AG04449 (cell line): ENCODE data around the gene FAM216A.

Experiments
- CTCF ChIA-PET: fragments of 350-600 bp; formaldehyde crosslinking; extraction: SDS; loops from one replicate; lab custom pipeline; 2021; ENCODE audit warnings: antibody characterized with exemption; lab: Yijun Ruan, JAX
- POLR2A ChIA-PET: fragments of 400-600, 350-600 bp; formaldehyde crosslinking; extraction: SDS; loops from one replicate; lab custom pipeline; 2020; ENCODE audit warnings: antibody characterized with exemption, inconsistent platforms; lab: Yijun Ruan, JAX
- DNase-seq: peaks from one replicate; pipeline ENCODE4 v3.0.0-alpha.2; 2010; ENCODE audit warnings: low read depth, low spot score
- H3K4me3 ChIP-seq: 2 replicates; pipeline ENCODE4 v1.5.1; 2011; ENCODE audit warnings: low read depth, mild to moderate bottlenecking, control low read depth, low read length
- CTCF ChIP-seq: IDR thresholded peaks from one replicate; pipeline ENCODE4 v1.5.1; 2011; ENCODE audit warnings: mild to moderate bottlenecking, moderate library complexity, low read length, control low read depth, inconsistent platforms; ENCODE audit not compliant: insufficient read depth; ENCODE audit errors: missing control alignments

The FAM216A gene

GRCh38 chr12:110528277-110528839 is 59.7 kb downstream of the FAM216A start:
- POLR2A ChIA-PET, result no interaction called here
- no peak for TF ChIP-seq CTCF
- DNase-seq, result no peak
- CTCF ChIA-PET, result interaction anchor here (1.2 to 6.1 kb wide), 5 partner anchors 12 to 72 kb away, joined by 3 to 48 read pairs (median 6); no protein-coding TSS in a partner anchor
- H3K4me3 ChIP-seq, result no peak overlapping the region

DNA sequence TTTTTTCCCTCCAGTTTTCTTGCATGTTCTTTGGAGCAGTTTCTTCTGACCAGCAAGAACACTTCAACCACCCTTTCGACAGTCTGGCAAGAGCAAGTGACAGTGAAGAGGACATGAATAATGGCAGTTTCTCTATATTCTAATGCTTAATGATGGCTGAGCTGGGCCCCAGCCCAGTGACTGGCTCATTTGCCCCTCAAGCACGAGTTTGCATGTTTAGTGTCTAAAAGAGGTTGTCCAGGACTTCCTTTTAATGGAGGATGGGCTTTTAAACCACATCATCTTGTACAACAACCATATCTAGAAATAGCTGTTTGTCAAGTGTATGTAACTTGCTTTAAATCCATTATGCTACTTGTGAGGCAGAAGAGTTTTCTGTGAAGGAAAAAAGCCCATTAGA is 61.9 kb downstream of the FAM216A start:
- ChIA-PET CTCF (interaction anchor here (1.4 to 6.1 kb wide), 3 partner anchors 11 to 70 kb away, joined by 3 to 48 read pairs (median 5); no protein-coding TSS in a partner anchor), POLR2A (no interaction called here)
- DNase-seq, result no peak
- H3K4me3 ChIP-seq, result no peak overlapping the region
- TF ChIP-seq CTCF, result no peak

DNA sequence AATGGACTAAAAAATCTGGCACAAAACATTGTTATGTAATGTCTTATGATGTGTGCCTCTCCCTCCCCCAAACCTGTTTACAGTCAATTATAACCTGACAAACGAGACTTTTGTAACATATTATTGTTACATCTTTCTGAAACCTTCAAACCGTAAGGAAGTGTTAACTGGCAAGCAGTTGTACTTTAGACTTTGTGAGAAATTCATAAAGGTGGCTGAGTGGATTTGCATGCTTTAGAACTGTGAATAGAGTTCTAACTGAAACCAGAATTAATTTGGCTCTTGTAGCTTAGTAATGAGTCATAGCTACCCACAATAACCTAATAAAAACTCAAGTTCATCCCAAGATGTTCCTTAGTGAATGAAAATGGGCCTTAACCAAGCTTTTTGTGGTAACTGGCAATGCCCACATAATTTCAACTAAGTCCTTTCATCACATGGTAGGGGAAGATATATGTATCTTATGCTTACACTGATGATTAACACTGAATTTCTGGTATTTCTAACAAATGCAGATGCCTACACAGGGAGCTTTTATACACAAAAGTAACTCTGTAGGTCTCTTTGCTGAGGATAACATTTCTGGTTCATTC is 63.2 kb downstream of the FAM216A start:
- no peak for TF ChIP-seq CTCF
- POLR2A ChIA-PET, result no interaction called here
- CTCF ChIA-PET, result interaction anchor here (0.6 to 9.0 kb wide), 9 partner anchors 8 to 69 kb away, joined by 3 to 85 read pairs (median 3); no protein-coding TSS in a partner anchor
- DNase-seq, result no peak
- H3K4me3 ChIP-seq, result no peak overlapping the region

DNA sequence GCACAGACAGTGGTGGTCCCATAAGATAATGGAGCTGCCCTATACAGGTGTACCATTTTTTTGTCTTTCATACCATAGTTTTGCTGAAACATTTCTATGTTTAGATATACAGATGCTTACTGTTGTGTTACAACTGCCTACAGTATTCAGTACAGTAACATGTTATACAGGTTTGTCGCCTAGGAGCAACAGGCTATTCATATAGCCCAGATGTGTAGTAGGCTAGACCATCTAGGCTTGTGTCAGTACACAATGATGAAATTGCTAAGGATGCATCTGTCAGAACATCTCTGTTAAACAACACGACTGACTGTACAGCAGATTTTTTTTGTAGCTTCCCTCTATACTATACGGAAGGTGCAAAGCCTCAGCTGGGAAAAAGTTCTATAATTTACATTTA is 64.0 kb downstream of the FAM216A start:
- no peak overlapping the region for H3K4me3 ChIP-seq
- POLR2A ChIA-PET, result no interaction called here
- TF ChIP-seq CTCF, result no peak
- DNase-seq, result no peak
- CTCF ChIA-PET, result interaction anchor here (0.7 to 9.0 kb wide), 5 partner anchors 11 to 68 kb away, joined by 3 to 85 read pairs (median 8); no protein-coding TSS in a partner anchor

DNA sequence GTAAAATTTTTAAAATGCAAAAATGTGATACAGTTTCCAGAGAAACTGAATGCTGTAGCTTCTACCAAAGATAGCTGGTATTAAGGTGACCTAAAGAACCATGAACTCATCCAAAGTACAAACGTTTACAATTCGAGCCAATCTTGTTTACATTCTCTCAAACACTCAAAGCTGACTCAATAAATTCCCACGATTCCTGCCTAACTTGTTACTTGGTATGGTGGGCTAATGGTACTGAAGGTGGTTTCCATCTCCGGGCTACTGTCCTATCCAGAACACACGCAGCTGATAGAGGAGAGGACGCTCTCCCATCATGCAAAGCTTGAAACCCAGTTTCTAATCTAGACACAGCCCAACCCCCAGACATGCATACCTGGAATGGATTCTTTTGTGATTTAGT is 65.0 kb downstream of the FAM216A start:
- no peak for DNase-seq
- TF ChIP-seq CTCF, result no peak
- ChIA-PET POLR2A (no interaction called here), CTCF (interaction anchor here (1.3 to 9.0 kb wide), 6 partner anchors 10 to 863 kb away, joined by 3 to 85 read pairs (median 7); partner anchors contain the start of genes FAM216A and GPN3)
- H3K4me3 ChIP-seq, result no peak overlapping the region

DNA sequence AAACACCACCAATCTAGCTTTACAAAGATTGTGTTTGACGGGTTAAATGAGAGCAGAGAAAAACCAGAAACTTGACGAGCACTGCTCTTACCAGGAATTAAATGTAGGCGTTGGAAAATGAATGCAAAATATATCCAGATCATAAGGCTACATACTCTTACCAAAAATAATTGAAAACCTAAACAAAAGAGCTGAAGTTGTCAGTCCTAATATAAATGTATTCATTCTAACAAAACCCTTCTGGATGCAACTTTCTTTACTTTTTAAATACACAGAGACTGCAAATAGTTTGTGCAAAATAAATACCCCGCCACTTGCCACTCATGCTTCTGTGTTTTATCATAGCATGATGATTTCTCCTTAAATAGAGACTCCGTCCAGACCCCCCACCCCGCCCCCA is 66.2 kb downstream of the FAM216A start:
- ChIA-PET POLR2A (interaction anchor here (0.7 kb wide), 1 partner anchor 10 kb away, joined by 3 read pairs; no protein-coding TSS in a partner anchor), CTCF (interaction anchor here (1.2 to 9.0 kb wide), 7 partner anchors 17 to 862 kb away, joined by 3 to 85 read pairs (median 4); partner anchors contain the start of genes ARPC3, FAM216A and GPN3)
- H3K4me3 ChIP-seq, result no peak overlapping the region

More for the DNA sequence above, 66.2 kb downstream of the FAM216A start:
- no peak for TF ChIP-seq CTCF
- DNase-seq, result no peak
